ENCODE results near the gene ITGA8. TPM values are rescaled to one million over a fixed set of nuclear protein-coding genes. Genes with fewer than 3 reads are reported as not detected.
"Not testable (repeated sequence)": the region's sequence is repeated elsewhere in the genome, so short reads cannot be mapped to it uniquely, and the experiment has no call there.

The ITGA8 gene
- total RNA-seq, 3 donors from 2014 or later = 2.2 to 3.4 (median 2.5) TPM

GRCh38 chr10:15570738-15571339, 148.9 kb downstream of the ITGA8 start:
- H3K4me1 ChIP-seq (ENCODE audit: low read depth) = no peaks in the 10 kb centered on the region
- intact Hi-C loops (cut with DNase I, micrococcal nuclease) = no loop called here
- H3K4me3 ChIP-seq = no peak overlapping the region
- no peaks in the 10 kb centered on the region for H3K36me3 ChIP-seq (ENCODE audit: low read depth)
- DNase-seq = no peak
- TF ChIP-seq, protein P1, sequence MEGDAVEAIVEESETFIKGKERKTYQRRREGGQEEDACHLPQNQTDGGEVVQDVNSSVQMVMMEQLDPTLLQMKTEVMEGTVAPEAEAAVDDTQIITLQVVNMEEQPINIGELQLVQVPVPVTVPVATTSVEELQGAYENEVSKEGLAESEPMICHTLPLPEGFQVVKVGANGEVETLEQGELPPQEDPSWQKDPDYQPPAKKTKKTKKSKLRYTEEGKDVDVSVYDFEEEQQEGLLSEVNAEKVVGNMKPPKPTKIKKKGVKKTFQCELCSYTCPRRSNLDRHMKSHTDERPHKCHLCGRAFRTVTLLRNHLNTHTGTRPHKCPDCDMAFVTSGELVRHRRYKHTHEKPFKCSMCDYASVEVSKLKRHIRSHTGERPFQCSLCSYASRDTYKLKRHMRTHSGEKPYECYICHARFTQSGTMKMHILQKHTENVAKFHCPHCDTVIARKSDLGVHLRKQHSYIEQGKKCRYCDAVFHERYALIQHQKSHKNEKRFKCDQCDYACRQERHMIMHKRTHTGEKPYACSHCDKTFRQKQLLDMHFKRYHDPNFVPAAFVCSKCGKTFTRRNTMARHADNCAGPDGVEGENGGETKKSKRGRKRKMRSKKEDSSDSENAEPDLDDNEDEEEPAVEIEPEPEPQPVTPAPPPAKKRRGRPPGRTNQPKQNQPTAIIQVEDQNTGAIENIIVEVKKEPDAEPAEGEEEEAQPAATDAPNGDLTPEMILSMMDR (IDR thresholded peaks at IDR 0.05) = no peak
- H3K9me3 ChIP-seq = no peaks in the 10 kb centered on the region
- ATAC-seq = no peak

DNA sequence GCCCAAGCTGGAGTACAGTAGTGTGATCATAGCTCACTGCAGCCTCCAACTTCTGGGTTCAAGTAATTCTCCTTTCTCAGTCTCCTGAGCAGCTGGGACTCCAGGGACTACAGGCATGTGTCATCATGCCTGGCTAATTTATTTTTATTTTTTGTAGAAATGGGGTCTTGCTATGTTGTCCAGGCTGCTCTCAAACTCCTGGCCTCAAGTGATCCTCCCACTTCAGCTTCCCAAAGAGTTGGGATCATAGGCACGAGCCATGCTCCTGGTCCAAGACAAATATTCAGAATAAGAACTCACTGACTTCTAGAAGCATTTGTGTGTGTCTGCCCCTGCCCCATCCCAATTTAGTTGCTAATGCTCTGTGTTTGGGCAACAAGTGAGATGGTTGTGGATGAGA, 151.8 kb downstream of the ITGA8 start:
- Histone ChIP-seq H3K4me3 (no peak overlapping the region), H3K4me1 (ENCODE audit: low read depth) (no peaks in the 10 kb centered on the region), H3K36me3 (ENCODE audit: low read depth) (no peaks in the 10 kb centered on the region), H3K9me3 (no peaks in the 10 kb centered on the region)
- no peak for DNase-seq
- TF ChIP-seq, protein P1 (IDR thresholded peaks at IDR 0.05) = no peak
- ATAC-seq = no peak
- intact Hi-C loops (cut with DNase I, micrococcal nuclease) = no loop called here

DNA sequence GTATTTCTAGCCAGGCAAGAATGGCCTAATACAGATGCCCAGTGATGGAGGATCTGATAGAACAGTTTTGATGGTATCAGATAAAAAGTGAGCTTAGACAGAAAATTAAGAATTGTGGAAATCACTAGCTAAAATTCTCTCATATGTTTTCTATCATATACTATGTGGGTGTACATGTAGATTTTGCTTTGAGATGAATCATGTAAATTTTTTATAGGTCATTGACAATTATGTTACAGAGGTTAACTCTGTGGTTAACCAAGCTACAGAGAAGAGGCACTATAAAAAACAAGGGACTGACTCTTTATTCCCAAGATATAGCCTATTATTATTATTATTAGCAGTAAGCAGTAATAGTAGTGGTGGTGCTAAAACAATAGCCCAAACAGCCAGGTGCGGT, 156.5 kb downstream of the ITGA8 start:
- no peaks in the 10 kb centered on the region for H3K36me3 ChIP-seq (ENCODE audit: low read depth)

GRCh38 chr10:15562578-15562977, 157.1 kb downstream of the ITGA8 start:
- intact Hi-C loops (cut with DNase I, micrococcal nuclease) = no loop called here
- TF ChIP-seq, protein P1 (IDR thresholded peaks at IDR 0.05) = no peak
- no peaks in the 10 kb centered on the region for H3K4me1 ChIP-seq (ENCODE audit: low read depth)
- DNase-seq = no peak
- no peak overlapping the region for H3K4me3 ChIP-seq
- ATAC-seq = no peak
- no peaks in the 10 kb centered on the region for H3K9me3 ChIP-seq
- H3K36me3 ChIP-seq (ENCODE audit: low read depth) = no peaks in the 10 kb centered on the region

More for the DNA sequence above, 156.5 kb downstream of the ITGA8 start:
- Histone ChIP-seq H3K4me1 (ENCODE audit: low read depth) (no peaks in the 10 kb centered on the region), H3K4me3 (no peak overlapping the region), H3K9me3 (no peaks in the 10 kb centered on the region)
- TF ChIP-seq, protein P1 (IDR thresholded peaks at IDR 0.05) = no peak
- no peak for ATAC-seq
- intact Hi-C loops (cut with DNase I, micrococcal nuclease) = no loop called here
- DNase-seq = no peak

DNA sequence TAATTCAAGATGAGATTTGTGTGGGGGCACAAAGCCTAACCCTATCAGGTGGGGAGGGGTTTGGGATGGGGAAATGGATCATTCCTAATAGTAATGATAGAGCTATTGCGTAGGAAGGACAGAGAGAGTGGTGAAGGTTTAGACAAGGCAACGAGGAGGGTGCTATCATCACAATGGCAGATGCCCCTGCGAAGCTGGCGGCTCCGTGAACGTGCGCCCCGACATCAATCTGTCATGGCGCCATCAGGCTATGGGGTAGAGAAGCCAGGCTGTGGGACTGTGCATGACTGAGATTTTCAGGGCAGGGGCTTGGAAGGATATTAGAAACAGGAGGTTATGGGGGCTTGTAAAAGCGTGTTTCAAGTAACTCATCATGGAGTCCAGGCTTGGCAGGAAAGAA, 157.6 kb downstream of the ITGA8 start:
- no peak for ATAC-seq
- H3K4me1 ChIP-seq (ENCODE audit: low read depth) = no peaks in the 10 kb centered on the region
- no peaks in the 10 kb centered on the region for H3K36me3 ChIP-seq (ENCODE audit: low read depth)
- no peaks in the 10 kb centered on the region for H3K9me3 ChIP-seq
- DNase-seq = no peak
- no peak overlapping the region for H3K4me3 ChIP-seq
- intact Hi-C loops (cut with DNase I, micrococcal nuclease) = no loop called here
- TF ChIP-seq, protein P1 (IDR thresholded peaks at IDR 0.05) = no peak

- intact Hi-C loops (cut with DNase I, micrococcal nuclease) = no loop called here
- H3K9me3 ChIP-seq = no peaks in the 10 kb centered on the region
- no peaks in the 10 kb centered on the region for H3K36me3 ChIP-seq (ENCODE audit: low read depth)
- no peak for ATAC-seq
- H3K4me1 ChIP-seq (ENCODE audit: low read depth) = no peaks in the 10 kb centered on the region
- TF ChIP-seq, protein P1 (IDR thresholded peaks at IDR 0.05) = no peak
- H3K4me3 ChIP-seq = no peak overlapping the region
- DNase-seq = no peak
Observed at GRCh38 chr10:15558136-15558535, 161.6 kb downstream of the ITGA8 start.

- DNase-seq; intact Hi-C loops (cut with DNase I, micrococcal nuclease); H3K4me1 ChIP-seq (ENCODE audit: low read depth): not testable (repeated sequence)
Observed at GRCh38 chr10:15557168-15557567, 162.6 kb downstream of the ITGA8 start.

More at GRCh38 chr10:15557168-15557567, 162.6 kb downstream of the ITGA8 start:
- not testable (repeated sequence) for H3K4me3 ChIP-seq; H3K36me3 ChIP-seq (ENCODE audit: low read depth); ATAC-seq; H3K9me3 ChIP-seq

All from mucosa of descending colon (tissue), 3 donors.